HL-60/S4 treated with retinoic acid at 250 ng/mL for 4 days and 3 days (cell line): ENCODE data around the gene EVC2.

Experiments
- in situ Hi-C: fragments of 300-500 bp; cut with MboI; formaldehyde crosslinking; loops from 2 replicates; pipeline ENCODE4 v1.7.0; 2022; ENCODE audit warnings: low sequenced_read_pairs

Gene EVC2

DNA sequence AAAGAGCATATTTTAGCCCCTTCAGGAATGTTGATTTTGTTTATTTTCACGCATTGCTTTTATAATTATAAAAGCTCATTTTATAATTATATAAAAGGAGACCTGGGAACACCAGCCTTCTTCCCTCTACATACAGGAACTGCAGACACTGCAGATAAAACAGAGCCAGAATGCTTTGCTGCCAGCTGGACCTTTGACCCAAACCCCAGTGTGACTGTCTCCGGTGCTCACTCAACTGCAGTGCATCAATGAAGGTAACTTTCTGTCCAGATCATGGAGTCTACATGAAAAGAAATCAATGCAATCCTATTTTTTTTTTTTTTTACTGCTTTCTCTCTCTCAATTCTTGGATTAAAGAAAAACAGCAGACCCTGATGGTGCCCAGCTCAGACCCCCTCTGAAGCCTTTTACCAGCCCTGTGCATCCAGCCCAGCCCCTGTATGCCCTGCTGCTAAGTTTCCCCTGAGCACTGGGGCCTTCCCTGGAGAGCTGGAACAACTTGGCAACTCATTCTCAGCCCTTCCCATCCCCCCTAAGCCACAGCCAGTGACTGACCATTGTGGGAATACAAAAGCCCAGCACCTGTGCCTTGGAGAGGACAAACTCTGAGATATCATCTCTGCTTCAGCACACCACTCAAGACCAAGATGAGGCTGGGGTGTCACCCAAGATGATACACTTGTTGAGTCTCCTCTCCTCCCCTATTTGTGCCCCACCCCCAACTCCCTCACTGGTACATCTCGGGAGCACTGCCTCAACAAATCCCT lies 182.1 kb downstream of the EVC2 start:
- in situ Hi-C loops = no loop called here

DNA sequence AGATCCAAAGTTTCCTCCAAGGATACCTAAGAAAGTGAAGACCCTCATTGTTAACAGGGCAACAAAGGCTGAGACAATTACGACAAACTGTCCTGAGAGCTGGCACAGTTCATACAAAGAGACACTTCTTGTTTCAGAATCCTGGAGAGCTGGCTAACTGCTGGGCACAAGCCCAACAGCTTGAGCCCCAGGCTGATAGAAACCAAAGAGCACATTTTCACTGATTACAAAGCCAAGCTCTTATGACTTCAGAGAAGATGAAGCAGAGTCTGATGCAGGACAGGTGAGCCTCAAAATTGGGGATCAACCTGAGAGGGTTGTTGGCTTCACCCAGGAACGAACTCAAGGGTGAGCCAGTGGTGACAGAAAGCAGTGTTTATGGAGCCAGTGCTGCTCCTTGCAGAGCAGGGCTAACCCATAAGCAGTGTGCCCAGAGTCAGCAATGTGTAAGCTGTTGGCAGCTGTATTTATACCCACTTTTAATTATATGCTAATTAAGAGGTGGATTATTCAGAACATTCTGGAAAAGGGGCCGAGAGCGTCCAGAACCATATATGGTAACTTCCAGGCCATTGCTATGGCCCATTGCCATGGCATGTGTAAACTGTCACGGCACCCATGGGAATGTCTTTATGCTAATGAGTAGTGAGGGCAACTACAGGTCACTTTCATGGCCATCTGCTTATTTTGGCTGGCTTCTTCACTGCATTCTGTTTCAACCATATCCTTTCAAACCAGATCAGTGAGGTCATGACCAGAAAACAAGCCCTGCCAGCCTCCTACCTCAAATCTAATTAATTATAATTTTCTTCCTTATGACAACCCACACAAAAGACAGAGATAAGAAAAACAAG lies 183.7 kb downstream of the EVC2 start:
- in situ Hi-C loops = no loop called here

DNA sequence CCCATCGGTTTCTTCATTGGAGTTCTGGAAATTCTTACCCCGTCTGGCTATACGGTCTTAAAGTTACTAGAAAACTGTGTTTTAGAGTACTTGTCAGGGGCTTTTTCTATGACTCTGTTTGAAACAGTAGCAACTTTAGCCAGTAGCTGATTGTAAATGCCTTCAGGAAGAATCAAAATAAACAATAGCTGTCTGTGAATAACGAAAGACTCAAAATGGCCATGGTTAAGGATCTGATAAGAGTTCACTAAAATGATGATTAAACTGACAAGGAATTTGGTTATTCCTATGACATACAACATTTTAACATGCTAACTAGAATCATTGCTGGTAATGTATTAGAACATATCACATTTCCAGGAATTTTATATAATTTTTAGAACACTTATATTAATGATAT lies 191.0 kb downstream of the EVC2 start:
- in situ Hi-C loops = no loop called here

DNA sequence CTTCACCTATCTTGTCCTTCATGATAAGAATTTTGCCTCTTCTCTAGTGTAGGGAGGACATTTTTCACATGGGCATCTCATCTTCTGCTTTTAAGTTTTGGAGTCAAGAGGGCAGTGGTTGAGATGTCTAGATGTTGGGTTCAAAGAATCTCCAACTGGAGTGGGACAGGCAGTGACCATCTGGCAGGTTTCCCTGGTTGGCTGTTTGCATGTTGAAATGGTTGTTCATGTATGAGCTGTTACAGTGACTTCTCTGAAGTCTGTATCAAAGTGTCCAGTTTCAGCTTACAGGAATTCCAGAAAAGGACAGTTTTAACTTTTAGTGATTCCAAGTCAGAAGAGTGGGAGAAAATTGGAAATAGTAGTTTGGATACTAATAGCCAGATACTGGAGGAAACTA lies 192.7 kb downstream of the EVC2 start:
- in situ Hi-C loops = no loop called here
